Thoracic aorta (tissue), 2 donors: ENCODE results near the gene HMCN1. TPM values are rescaled to one million over a fixed set of nuclear protein-coding genes. Genes with fewer than 3 reads are reported as not detected.
"Not testable (repeated sequence)": the region's sequence is repeated elsewhere in the genome, so short reads cannot be mapped to it uniquely, and the experiment has no call there.

Source experiments
- ATAC-seq: fragments of 150-250 bp; one replicate; pipeline ENCODE4 v1.8.0; 2017; ENCODE audit warnings: low read depth; ENCODE audit not compliant: insufficient number of reproducible peaks, low FRiP score
- DNase-seq: peaks from one replicate; pipeline ENCODE4 v3.0.0-alpha.2; 2020; ENCODE audit warnings: low spot score
- H3K27ac ChIP-seq, 2 donors: fragments of 200-600 bp; sonication (generic); 1 replicate in 1 of 2; 2 replicates in 1 of 2; pipeline ENCODE4 v1.5.1; 2016; ENCODE audit warnings: mild to moderate bottlenecking in 2 of 2, moderate library complexity in 2 of 2
- H3K27me3 ChIP-seq: fragments of 200-600 bp; sonication (generic); replicated peaks from 2 replicates; pipeline ENCODE4 v1.6.0; 2016; ENCODE audit warnings: mild to moderate bottlenecking; ENCODE audit not compliant: insufficient read depth
- H3K36me3 ChIP-seq: fragments of 200-600 bp; sonication (generic); one replicate; pipeline ENCODE4 v1.5.1; 2016
- H3K4me1 ChIP-seq, 2 donors: fragments of 200-600 bp; sonication (generic); 1 replicate in 1 of 2; 2 replicates in 1 of 2; pipeline versions ENCODE4 v1.5.1 to v1.6.0; 2016; ENCODE audit warnings: low read depth in 2 of 2, mild to moderate bottlenecking in 1 of 2; ENCODE audit not compliant: control insufficient read depth in 1 of 2
- H3K4me3 ChIP-seq: fragments of 200-600 bp; sonication (generic); 2 replicates; pipeline ENCODE4 v1.5.1; 2016; ENCODE audit warnings: mild to moderate bottlenecking
- H3K9me3 ChIP-seq: fragments of 200-600 bp; sonication (generic); 2 replicates; pipeline ENCODE4 v1.5.1; 2016
- CTCF ChIP-seq: fragments of 200-600 bp; sonication (generic); IDR thresholded peaks from one replicate; pipeline ENCODE4 v1.5.1; 2019; ENCODE audit warnings: antibody characterized with exemption
- total RNA-seq, 2 donors: library from RNA; depleted of rRNA; stranded (reverse); fragments of >200 nt; gene quantifications; one replicate each; pipeline versions ENCODE4 v1.1.0 to v1.2.3, GENCODE V29; 2016

HMCN1 gene
- total RNA-seq, 2 donors from 2014 or later = 142 to 191 TPM

GRCh38 chr1:185788386-185788785, 54.2 kb downstream of the HMCN1 start:
- peaks cover 31 to 60% of the 10 kb centered on the region in 2 donors for H3K4me1 ChIP-seq
- TF ChIP-seq CTCF = no peak
- peak overlapping the region in 1 of 2 donors; percentile 43 for H3K27ac ChIP-seq
- H3K9me3 ChIP-seq = no peaks in the 10 kb centered on the region
- H3K27me3 ChIP-seq = no peaks in the 10 kb centered on the region
- peak overlapping the region; percentile 31 for H3K4me3 ChIP-seq
- DNase-seq (no peak), ATAC-seq (no peak)
- H3K36me3 ChIP-seq = no peaks in the 10 kb centered on the region

- no peaks in the 10 kb centered on the region for H3K9me3 ChIP-seq
- DNase-seq = no peak
- H3K4me1 ChIP-seq = peaks cover 31 to 62% of the 10 kb centered on the region in 2 donors
- H3K36me3 ChIP-seq = no peaks in the 10 kb centered on the region
- TF ChIP-seq CTCF = no peak
- no peaks in the 10 kb centered on the region for H3K27me3 ChIP-seq
- peak overlapping the region in 1 of 2 donors; percentile 43 for H3K27ac ChIP-seq
- peak overlapping the region; percentile 0 for H3K4me3 ChIP-seq
- no peak for ATAC-seq
Observed at GRCh38 chr1:185789501-185790193, 55.5 kb downstream of the HMCN1 start.

- DNase-seq (no peak), ATAC-seq (no peak)
- TF ChIP-seq CTCF = no peak
- no peaks in the 10 kb centered on the region for H3K9me3 ChIP-seq
- peak overlapping the region; percentile 0 for H3K4me3 ChIP-seq
- H3K4me1 ChIP-seq = peaks cover 36 to 65% of the 10 kb centered on the region in 2 donors
- no peaks in the 10 kb centered on the region for H3K36me3 ChIP-seq
- H3K27ac ChIP-seq = peak overlapping the region; percentile 33 to 43
- no peaks in the 10 kb centered on the region for H3K27me3 ChIP-seq
Observed at GRCh38 chr1:185790194-185790735, 56.1 kb downstream of the HMCN1 start.

GRCh38 chr1:185792040-185792439, 57.8 kb downstream of the HMCN1 start:
- ATAC-seq = no peak

GRCh38 chr1:185794495-185794894, 60.3 kb downstream of the HMCN1 start:
- not testable (repeated sequence) for DNase-seq, H3K9me3 ChIP-seq, ATAC-seq, H3K36me3 ChIP-seq, H3K4me3 ChIP-seq, H3K27me3 ChIP-seq
- H3K27ac ChIP-seq = peak overlapping the region in 1 of 2 donors; percentile 17
- peaks cover 25 to 31% of the 10 kb centered on the region in 2 donors for H3K4me1 ChIP-seq

More at GRCh38 chr1:185792040-185792439, 57.8 kb downstream of the HMCN1 start:
- no peaks in the 10 kb centered on the region for H3K9me3 ChIP-seq
- no peaks in the 10 kb centered on the region for H3K27me3 ChIP-seq
- no peak for TF ChIP-seq CTCF
- no peak overlapping the region for H3K4me3 ChIP-seq
- H3K4me1 ChIP-seq = peaks cover 34 to 53% of the 10 kb centered on the region in 2 donors
- DNase-seq = no peak
- no peak overlapping the region for H3K27ac ChIP-seq
- no peaks in the 10 kb centered on the region for H3K36me3 ChIP-seq
